DMS153 (cell line): ENCODE results near the gene SLX9.

Source experiments
- DNase-seq: peaks from one replicate; lab custom pipeline; 2025; lab: John Stamatoyannopoulos, UW

The SLX9 gene

GRCh38 chr21:44947930-44948331, 8.1 kb downstream of the SLX9 start:
- DNase-seq, result no peak

- DNase-seq, result no peak
Observed at GRCh38 chr21:44948426-44949120, 8.7 kb downstream of the SLX9 start.

- no peak for DNase-seq
Observed at GRCh38 chr21:44949161-44949778, 9.4 kb downstream of the SLX9 start.

GRCh38 chr21:44949779-44950198, 10.0 kb downstream of the SLX9 start:
- no peak for DNase-seq

- DNase-seq, result no peak
Observed at GRCh38 chr21:44950351-44950750, 10.5 kb downstream of the SLX9 start.

GRCh38 chr21:44951186-44951915, 11.5 kb downstream of the SLX9 start:
- DNase-seq, result no peak

GRCh38 chr21:44952116-44952928, 12.5 kb downstream of the SLX9 start:
- DNase-seq, result no peak

- DNase-seq, result no peak
Observed at GRCh38 chr21:44952929-44953627, 13.2 kb downstream of the SLX9 start.

GRCh38 chr21:44953628-44954021, 13.8 kb downstream of the SLX9 start:
- DNase-seq, result no peak

GRCh38 chr21:44954281-44954771, 14.5 kb downstream of the SLX9 start:
- no peak for DNase-seq

GRCh38 chr21:44955141-44955797, 15.4 kb downstream of the SLX9 start:
- DNase-seq, result no peak

- no peak for DNase-seq
Observed at GRCh38 chr21:44955798-44956175, 16.0 kb downstream of the SLX9 start.

GRCh38 chr21:44956356-44957046, 16.7 kb downstream of the SLX9 start:
- DNase-seq, result no peak

- no peak for DNase-seq
Observed at GRCh38 chr21:44957047-44957831, 17.4 kb downstream of the SLX9 start.

- no peak for DNase-seq
Observed at GRCh38 chr21:44957901-44958451, 18.1 kb downstream of the SLX9 start.

- no peak for DNase-seq
Observed at GRCh38 chr21:44958471-44959191, 18.8 kb downstream of the SLX9 start.

GRCh38 chr21:44959376-44960091, 19.7 kb downstream of the SLX9 start:
- DNase-seq, result no peak
